ENCODE measurements around the gene TRAPPC1. TPM values are rescaled to one million over a fixed set of nuclear protein-coding genes. Genes with fewer than 3 reads are reported as not detected.

TRAPPC1 gene
- total and polyA plus RNA-seq, 10 donors = 71.1 to 172 (median 114) TPM

DNA sequence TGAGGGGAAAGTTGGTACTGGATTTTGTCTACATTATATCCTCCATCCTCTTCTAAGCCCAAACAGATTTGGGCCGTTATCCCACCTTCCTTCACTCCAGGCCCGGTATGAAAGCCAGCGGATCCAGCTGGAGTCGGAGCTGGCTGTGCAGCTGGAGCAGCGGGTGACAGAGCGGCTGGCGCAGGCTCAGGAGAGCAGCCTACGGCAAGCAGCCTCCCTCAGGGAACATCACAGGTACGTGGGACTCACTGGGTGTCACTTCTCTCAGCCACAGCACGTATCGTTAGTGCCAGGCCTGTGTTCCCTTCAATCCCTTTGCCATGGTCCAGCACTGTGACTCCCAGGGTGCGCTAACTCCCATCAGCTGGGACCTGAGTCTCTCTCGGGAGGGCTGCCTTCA, 11.5 kb upstream of the TRAPPC1 start:
- intact Hi-C loops (cut with DNase I; ENCODE audit: low total_unique reads) = no loop called here
- Histone ChIP-seq H3K27me3 (replicated peaks in 1 of 7) (no peaks in the 10 kb centered on the region), H3K27ac (no peak overlapping the region), H3K4me3 (no peak overlapping the region), H3K4me1 (no peaks in the 10 kb centered on the region), H3K36me3 (peaks cover 4 to 97% (median 86%) of the 10 kb centered on the region in 6 donors), H3K9me3 (no peaks in the 10 kb centered on the region)
- DNase-seq = no peak
- TF ChIP-seq POLR2AphosphoS5 (IDR thresholded peaks at IDR 0.05) (no peak), POLR2A (IDR thresholded peaks at IDR 0.05) (no peak)
- TF ChIP-seq, protein P1, sequence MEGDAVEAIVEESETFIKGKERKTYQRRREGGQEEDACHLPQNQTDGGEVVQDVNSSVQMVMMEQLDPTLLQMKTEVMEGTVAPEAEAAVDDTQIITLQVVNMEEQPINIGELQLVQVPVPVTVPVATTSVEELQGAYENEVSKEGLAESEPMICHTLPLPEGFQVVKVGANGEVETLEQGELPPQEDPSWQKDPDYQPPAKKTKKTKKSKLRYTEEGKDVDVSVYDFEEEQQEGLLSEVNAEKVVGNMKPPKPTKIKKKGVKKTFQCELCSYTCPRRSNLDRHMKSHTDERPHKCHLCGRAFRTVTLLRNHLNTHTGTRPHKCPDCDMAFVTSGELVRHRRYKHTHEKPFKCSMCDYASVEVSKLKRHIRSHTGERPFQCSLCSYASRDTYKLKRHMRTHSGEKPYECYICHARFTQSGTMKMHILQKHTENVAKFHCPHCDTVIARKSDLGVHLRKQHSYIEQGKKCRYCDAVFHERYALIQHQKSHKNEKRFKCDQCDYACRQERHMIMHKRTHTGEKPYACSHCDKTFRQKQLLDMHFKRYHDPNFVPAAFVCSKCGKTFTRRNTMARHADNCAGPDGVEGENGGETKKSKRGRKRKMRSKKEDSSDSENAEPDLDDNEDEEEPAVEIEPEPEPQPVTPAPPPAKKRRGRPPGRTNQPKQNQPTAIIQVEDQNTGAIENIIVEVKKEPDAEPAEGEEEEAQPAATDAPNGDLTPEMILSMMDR (IDR thresholded peaks at IDR 0.05 in 8 of 11, conservative IDR thresholded peaks at IDR 0.05 in 3 of 11) = no peak
- 88 to 98% (median 93%) methylated on average over 11 to 13 of the region's 13 CpGs for WGBS, 5 donors

DNA sequence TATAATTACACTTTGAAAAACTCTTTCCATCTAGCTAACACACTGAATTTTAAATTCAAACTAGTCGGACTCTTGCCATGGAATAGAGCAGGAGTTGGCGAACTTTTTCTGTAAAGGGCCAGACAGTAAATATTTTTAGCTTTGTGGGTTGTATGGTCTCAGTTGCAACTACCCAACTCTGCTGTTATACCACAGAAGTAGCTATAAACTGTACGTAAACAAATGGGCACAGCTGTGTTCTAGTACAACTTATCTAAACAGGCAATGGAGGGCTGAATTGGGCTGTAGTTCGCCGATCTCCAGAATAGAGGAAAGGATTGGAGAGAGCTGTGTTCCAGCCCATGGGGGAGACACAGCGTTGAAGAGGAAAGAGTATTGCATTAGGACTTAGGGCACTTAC, 9.0 kb upstream of the TRAPPC1 start:
- H3K9me3 ChIP-seq = no peaks in the 10 kb centered on the region
- no peaks in the 10 kb centered on the region for H3K4me1 ChIP-seq
- intact Hi-C loops (cut with DNase I; ENCODE audit: low total_unique reads) = no loop called here
- no peak overlapping the region for H3K4me3 ChIP-seq
- TF ChIP-seq POLR2AphosphoS5 (IDR thresholded peaks at IDR 0.05) (no peak), POLR2A (IDR thresholded peaks at IDR 0.05) (no peak)
- TF ChIP-seq, protein P1 (IDR thresholded peaks at IDR 0.05 in 8 of 11, conservative IDR thresholded peaks at IDR 0.05 in 3 of 11) = no peak
- peaks cover 4 to 97% (median 75%) of the 10 kb centered on the region in 6 donors for H3K36me3 ChIP-seq
- no peaks in the 10 kb centered on the region for H3K27me3 ChIP-seq (replicated peaks in 1 of 7)
- WGBS, 5 donors = 96 to 98% (median 97%) methylated on average over 6 of the region's 6 CpGs
- DNase-seq = no peak
- no peak overlapping the region for H3K27ac ChIP-seq

DNA sequence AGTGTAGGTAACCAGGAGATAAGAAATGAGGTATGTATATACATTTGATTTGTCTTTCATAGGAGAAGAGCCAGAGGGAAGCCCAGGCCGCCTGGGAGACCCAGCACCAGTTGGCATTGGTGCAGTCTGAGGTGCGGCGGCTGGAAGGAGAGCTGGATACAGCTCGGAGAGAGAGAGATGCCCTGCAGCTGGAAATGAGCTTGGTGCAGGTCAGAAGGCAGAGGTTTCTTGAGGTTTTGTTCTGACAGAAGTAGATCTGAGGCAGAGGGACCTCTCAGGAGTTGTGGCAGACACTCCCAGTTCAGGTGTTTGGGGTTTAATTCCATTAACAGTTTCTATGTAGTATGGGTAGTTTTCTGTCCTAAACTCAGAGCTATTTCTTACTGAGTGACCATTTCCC, 8.3 kb upstream of the TRAPPC1 start:
- H3K4me1 ChIP-seq = no peaks in the 10 kb centered on the region
- intact Hi-C loops (cut with DNase I; ENCODE audit: low total_unique reads) = no loop called here
- WGBS, 5 donors = 92 to 99% (median 95%) methylated on average over 4 of the region's 4 CpGs
- DNase-seq = no peak
- H3K4me3 ChIP-seq = no peak overlapping the region
- H3K27me3 ChIP-seq (replicated peaks in 1 of 7) = no peaks in the 10 kb centered on the region
- H3K36me3 ChIP-seq = peaks cover 4 to 97% (median 71%) of the 10 kb centered on the region in 6 donors
- H3K9me3 ChIP-seq = no peaks in the 10 kb centered on the region
- TF ChIP-seq, protein P1 (IDR thresholded peaks at IDR 0.05 in 8 of 11, conservative IDR thresholded peaks at IDR 0.05 in 3 of 11) = no peak
- TF ChIP-seq POLR2AphosphoS5 (IDR thresholded peaks at IDR 0.05) (no peak), POLR2A (IDR thresholded peaks at IDR 0.05) (no peak)
- H3K27ac ChIP-seq = no peak overlapping the region

DNA sequence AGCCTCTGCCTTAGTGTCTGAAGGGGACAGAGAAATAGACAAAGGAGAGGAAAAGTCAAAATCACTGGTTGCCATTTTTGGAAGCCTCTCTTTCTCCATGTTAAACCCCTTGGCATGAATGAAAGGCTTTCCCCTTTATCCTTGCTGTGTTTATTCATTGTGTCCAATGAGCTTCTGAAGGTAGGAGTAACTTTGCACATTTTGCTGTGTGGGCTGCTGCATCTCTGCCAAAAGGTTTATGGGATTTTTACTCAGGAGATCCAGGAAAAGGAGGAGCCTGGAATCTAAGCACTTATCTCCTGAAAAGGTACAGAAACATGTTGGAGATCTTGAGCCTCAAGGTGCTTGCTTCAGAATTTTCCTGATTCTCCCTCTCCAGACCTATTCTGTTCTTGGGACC, 4.1 kb upstream of the TRAPPC1 start:
- peaks cover 10 to 35% (median 24%) of the 10 kb centered on the region in 6 donors for H3K4me1 ChIP-seq
- H3K27ac ChIP-seq = no peak overlapping the region
- no peaks in the 10 kb centered on the region for H3K9me3 ChIP-seq
- intact Hi-C loops (cut with DNase I; ENCODE audit: low total_unique reads) = no loop called here
- no peak for DNase-seq
- no peaks in the 10 kb centered on the region for H3K27me3 ChIP-seq (replicated peaks in 1 of 7)
- TF ChIP-seq, protein P1 (IDR thresholded peaks at IDR 0.05 in 8 of 11, conservative IDR thresholded peaks at IDR 0.05 in 3 of 11) = no peak
- TF ChIP-seq POLR2AphosphoS5 (IDR thresholded peaks at IDR 0.05) = no peak
- no peak for TF ChIP-seq POLR2A (IDR thresholded peaks at IDR 0.05)
- H3K4me3 ChIP-seq = no peak overlapping the region
- peaks cover 0 to 69% (median 38%) of the 10 kb centered on the region in 6 donors for H3K36me3 ChIP-seq

Data from spleen (tissue), 11 donors.